A673 (cell line): ENCODE data around the gene SNAP29. TPM values are rescaled to one million over a fixed set of nuclear protein-coding genes. Genes with fewer than 3 reads are reported as not detected.
A peak's percentile ranks its signal among the peaks of the same experiment; 100 is the strongest.
"Not testable (repeated sequence)": the region's sequence is repeated elsewhere in the genome, so short reads cannot be mapped to it uniquely, and the experiment has no call there.

Experiments
- BruUV-seq: library from RNA; stranded (reverse); fragments of 400-500 nt; replicated peaks from 2 replicates; lab custom pipeline; 2021; lab: Mats Ljungman, UMichigan
- CTCF ChIA-PET: fragments of 300-600 bp; sonication (Branson Sonifier 250); formaldehyde crosslinking; loops from one replicate; lab custom pipeline; 2022; ENCODE audit warnings: antibody characterized with exemption; lab: Charles Lee
- POLR2A ChIA-PET: fragments of 300-600 bp; sonication (Branson Sonifier 250); formaldehyde crosslinking; loops from one replicate; lab custom pipeline; 2022; ENCODE audit warnings: antibody characterized with exemption; ENCODE audit not compliant: low non-redundant PET; lab: Charles Lee
- DNase-seq: peaks from one replicate; pipeline ENCODE4 v3.0.0-alpha.2; 2015; ENCODE audit warnings: low spot score
- H3K27ac ChIP-seq: fragments of 200-600 bp; sonication (generic); 2 replicates; pipeline ENCODE4 v1.5.1; 2016; ENCODE audit warnings: mixed run types, low read depth, mild to moderate bottlenecking, mixed read lengths, antibody characterized with exemption, low read length; ENCODE audit not compliant: poor library complexity, severe bottlenecking
- H3K27me3 ChIP-seq: fragments of 200-600 bp; sonication (generic); replicated peaks from 2 replicates; pipeline ENCODE4 v1.6.1; 2017; ENCODE audit warnings: mixed run types, low read depth, mild to moderate bottlenecking, mixed read lengths, antibody characterized with exemption, low read length; ENCODE audit not compliant: insufficient read depth, poor library complexity
- H3K36me3 ChIP-seq: fragments of 200-600 bp; sonication (generic); 2 replicates; pipeline ENCODE4 v1.6.1; 2016; ENCODE audit warnings: mixed run types, mild to moderate bottlenecking, mixed read lengths, antibody characterized with exemption, low read length; ENCODE audit not compliant: insufficient read depth, poor library complexity, severe bottlenecking
- H3K4me1 ChIP-seq: fragments of 200-600 bp; sonication (generic); 2 replicates; pipeline ENCODE4 v1.6.1; 2017; ENCODE audit warnings: mixed run types, mild to moderate bottlenecking, mixed read lengths, antibody characterized with exemption, low read length; ENCODE audit not compliant: insufficient read depth, poor library complexity, severe bottlenecking
- H3K4me3 ChIP-seq: fragments of 200-600 bp; sonication (generic); 2 replicates; pipeline ENCODE4 v1.5.1; 2016; ENCODE audit warnings: low read depth, mixed run types, mild to moderate bottlenecking, mixed read lengths, low read length; ENCODE audit not compliant: poor library complexity, severe bottlenecking
- H3K9me3 ChIP-seq: fragments of 200-600 bp; sonication (generic); 2 replicates; pipeline ENCODE4 v1.6.1; 2016; ENCODE audit warnings: mixed run types, low read depth, mild to moderate bottlenecking, mixed read lengths, antibody characterized with exemption, low read length; ENCODE audit not compliant: poor library complexity, severe bottlenecking
- EZH2 ChIP-seq: fragments of 200-600 bp; sonication (generic); IDR thresholded peaks from 2 replicates; pipeline ENCODE4 v1.6.1; 2017; ENCODE audit warnings: borderline replicate concordance, low read depth, mild to moderate bottlenecking, mixed read lengths, antibody characterized with exemption, low read length; ENCODE audit not compliant: poor library complexity, severe bottlenecking
- intact Hi-C: fragments of 100-400 bp; cut with micrococcal nuclease; formaldehyde crosslinking; loops from one replicate; pipeline ENCODE4 v1.10.0; 2022; ENCODE audit not compliant: unreplicated experiment
- total RNA-seq: library from RNA; stranded (reverse); gene quantifications from 2 replicates; pipeline ENCODE4 v1.2.3, GENCODE V29; 2021
- TF ChIP-seq, protein P1 (sequence below): fragments of 300-800, 200-600 bp; sonication (generic); conservative IDR thresholded peaks from 2 replicates; pipeline ENCODE4 v1.5.1; 2017; ENCODE audit warnings: low read depth, mild to moderate bottlenecking, antibody characterized with exemption, low read length, moderate library complexity, mixed read lengths

SNAP29 gene
- total RNA-seq, 1 experiment from 2014 or later: 35.3 TPM

DNA sequence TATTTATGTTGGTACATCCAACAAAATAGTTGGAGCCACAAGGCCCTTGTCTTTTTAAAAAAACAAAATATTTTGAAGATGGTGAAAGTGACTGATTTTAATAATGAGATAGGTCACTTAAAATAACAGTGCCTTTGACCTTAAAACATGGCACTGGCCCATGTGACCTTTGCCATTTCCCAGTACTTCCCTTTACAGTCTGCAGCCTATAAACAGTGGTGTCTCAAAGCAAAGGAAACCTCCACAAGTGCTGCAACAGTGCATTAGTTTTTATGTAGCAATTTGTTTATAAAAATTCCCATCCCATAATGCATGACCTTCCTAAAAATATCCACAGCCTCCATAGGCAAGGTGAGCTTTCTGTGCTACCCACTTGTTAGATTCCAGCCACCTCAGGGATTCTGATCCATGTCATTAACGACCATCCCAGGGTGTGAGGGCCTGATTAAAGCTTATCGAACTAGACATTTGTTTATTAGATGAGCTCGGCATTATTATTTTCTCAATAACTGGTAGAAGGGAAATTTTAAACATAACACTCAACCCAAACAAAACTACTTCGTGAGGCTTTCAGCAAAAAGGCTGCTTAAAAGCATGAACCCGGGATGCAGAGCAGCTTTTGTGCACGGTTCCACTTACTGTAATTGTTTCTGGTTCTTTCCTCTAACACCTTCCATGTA, 30.4 kb downstream of the SNAP29 start:
- no peaks in the 10 kb centered on the region for H3K27me3 ChIP-seq
- ChIA-PET POLR2A (no interaction called here), CTCF (no interaction called here)
- TF ChIP-seq EZH2: no peak
- TF ChIP-seq, protein P1, sequence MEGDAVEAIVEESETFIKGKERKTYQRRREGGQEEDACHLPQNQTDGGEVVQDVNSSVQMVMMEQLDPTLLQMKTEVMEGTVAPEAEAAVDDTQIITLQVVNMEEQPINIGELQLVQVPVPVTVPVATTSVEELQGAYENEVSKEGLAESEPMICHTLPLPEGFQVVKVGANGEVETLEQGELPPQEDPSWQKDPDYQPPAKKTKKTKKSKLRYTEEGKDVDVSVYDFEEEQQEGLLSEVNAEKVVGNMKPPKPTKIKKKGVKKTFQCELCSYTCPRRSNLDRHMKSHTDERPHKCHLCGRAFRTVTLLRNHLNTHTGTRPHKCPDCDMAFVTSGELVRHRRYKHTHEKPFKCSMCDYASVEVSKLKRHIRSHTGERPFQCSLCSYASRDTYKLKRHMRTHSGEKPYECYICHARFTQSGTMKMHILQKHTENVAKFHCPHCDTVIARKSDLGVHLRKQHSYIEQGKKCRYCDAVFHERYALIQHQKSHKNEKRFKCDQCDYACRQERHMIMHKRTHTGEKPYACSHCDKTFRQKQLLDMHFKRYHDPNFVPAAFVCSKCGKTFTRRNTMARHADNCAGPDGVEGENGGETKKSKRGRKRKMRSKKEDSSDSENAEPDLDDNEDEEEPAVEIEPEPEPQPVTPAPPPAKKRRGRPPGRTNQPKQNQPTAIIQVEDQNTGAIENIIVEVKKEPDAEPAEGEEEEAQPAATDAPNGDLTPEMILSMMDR: no peak
- H3K4me3 ChIP-seq: no peak overlapping the region
- H3K27ac ChIP-seq: no peak overlapping the region
- H3K4me1 ChIP-seq: peaks cover 5% of the 10 kb centered on the region
- no peak for DNase-seq
- peaks cover 11% of the 10 kb centered on the region for H3K36me3 ChIP-seq
- TSS peak; percentile 43 for BruUV-seq
- H3K9me3 ChIP-seq: no peaks in the 10 kb centered on the region
- intact Hi-C loops: loop anchor here (10.0 kb wide), 1 partner anchor 56 kb away; no protein-coding TSS in a partner anchor

DNA sequence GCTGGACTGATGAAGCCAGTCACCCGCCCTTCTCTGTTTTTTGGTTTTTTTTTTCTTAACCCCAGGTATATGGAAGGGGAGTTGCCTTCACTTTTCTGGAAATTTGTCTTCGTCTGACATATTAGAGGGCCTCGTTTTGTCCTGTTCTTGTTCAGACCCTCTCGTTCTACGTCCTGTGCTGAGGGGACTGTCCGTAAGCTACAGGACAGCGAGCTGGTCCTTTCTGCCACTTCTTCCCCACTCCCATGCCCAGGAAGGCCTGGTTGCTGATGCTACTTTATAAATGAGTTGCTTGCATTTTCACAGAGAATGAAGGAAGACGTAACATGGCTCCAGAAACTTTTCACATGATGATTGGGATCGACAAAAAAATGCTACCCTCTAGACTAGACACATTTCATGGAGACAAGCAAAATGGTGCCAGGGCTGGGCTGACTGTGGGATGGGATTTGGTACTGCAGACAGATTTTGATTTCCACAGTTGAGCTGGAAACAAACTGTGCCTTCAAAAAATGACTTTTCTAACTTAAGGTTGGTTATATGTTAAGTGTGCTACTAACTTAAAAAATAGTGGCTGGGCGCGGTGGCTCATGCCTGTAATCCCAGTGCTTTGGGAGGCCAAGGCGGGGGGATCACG, 31.2 kb downstream of the SNAP29 start:
- intact Hi-C loops: loop anchor here (10.0 kb wide), 1 partner anchor 55 kb away; no protein-coding TSS in a partner anchor
- ChIA-PET POLR2A (no interaction called here), CTCF (no interaction called here)

GRCh38 chr22:20890975-20891374, 32.2 kb downstream of the SNAP29 start:
- peaks cover 5% of the 10 kb centered on the region for H3K4me1 ChIP-seq
- peaks cover 11% of the 10 kb centered on the region for H3K36me3 ChIP-seq
- no peaks in the 10 kb centered on the region for H3K27me3 ChIP-seq
- H3K4me3 ChIP-seq: no peak overlapping the region
- POLR2A ChIA-PET: no interaction called here
- no peak for DNase-seq
- TF ChIP-seq, protein P1: no peak
- TF ChIP-seq EZH2: no peak
- CTCF ChIA-PET: no interaction called here
- no peak overlapping the region for H3K27ac ChIP-seq
- H3K9me3 ChIP-seq: no peaks in the 10 kb centered on the region
- BruUV-seq: no TSS peak
- intact Hi-C loops: no loop called here

More for the DNA sequence above, 31.2 kb downstream of the SNAP29 start:
- peaks cover 5% of the 10 kb centered on the region for H3K4me1 ChIP-seq
- H3K4me3 ChIP-seq: no peak overlapping the region
- DNase-seq: no peak
- BruUV-seq: no TSS peak
- no peak overlapping the region for H3K27ac ChIP-seq
- TF ChIP-seq, protein P1: no peak
- TF ChIP-seq EZH2: no peak
- H3K27me3 ChIP-seq: no peaks in the 10 kb centered on the region
- H3K36me3 ChIP-seq: peaks cover 11% of the 10 kb centered on the region
- no peaks in the 10 kb centered on the region for H3K9me3 ChIP-seq

- DNase-seq, H3K9me3 ChIP-seq, H3K27me3 ChIP-seq, H3K4me1 ChIP-seq, H3K27ac ChIP-seq, H3K4me3 ChIP-seq, POLR2A ChIA-PET, H3K36me3 ChIP-seq, intact Hi-C loops, BruUV-seq, CTCF ChIA-PET: not testable (repeated sequence)
These were observed 38.9 kb downstream of the SNAP29 start for GRCh38 chr22:20897737-20898136.
